ENCODE results near the gene COL2A1. TPM values are rescaled to one million over a fixed set of nuclear protein-coding genes. Genes with fewer than 3 reads are reported as not detected.

Gene COL2A1
- total and polyA plus RNA-seq, 2 donors (not counting 3 experiments of a cell fraction or from before 2014, with no cell fraction given) = not detected

- ChIA-PET POLR2A (no interaction called here), CTCF (interaction anchor here (0.8 to 5.3 kb wide), 6 partner anchors 9 to 667 kb away, joined by 3 to 35 read pairs (median 4); partner anchors contain the start of gene TMEM106C)
- Histone ChIP-seq H3K9ac (replicated peaks; ENCODE audit: extremely low read depth, insufficient read depth, low read length) (no peak overlapping the region), H3K79me2 (ENCODE audit: control insufficient read depth, insufficient read depth, low read length) (no peaks in the 10 kb centered on the region), H3K27me3 (ENCODE audit: control insufficient read depth in 2 of 2, insufficient read depth in 2 of 2, low read length in 2 of 2) (peaks cover 2 to 13% of the 10 kb centered on the region in 2 experiments), H4K20me1 (replicated peaks; ENCODE audit: control insufficient read depth, extremely low read depth, insufficient read depth, low read length) (no peaks in the 10 kb centered on the region), H3K4me2 (ENCODE audit: insufficient read depth, low read length) (no peak overlapping the region), H3K27ac (ENCODE audit: insufficient read depth, low read depth, low read length) (no peak overlapping the region), H3K4me1 (ENCODE audit: control insufficient read depth, extremely low read depth, insufficient read depth, low read length) (no peaks in the 10 kb centered on the region), H3K36me3 (ENCODE audit: control insufficient read depth in 2 of 2, extremely low read depth in 1 of 2, insufficient read depth in 2 of 2, low read length in 2 of 2) (no peaks in the 10 kb centered on the region), H3K9me1 (replicated peaks; ENCODE audit: control insufficient read depth, extremely low read depth, insufficient read depth, low read length) (no peaks in the 10 kb centered on the region), H2AFZ (ENCODE audit: low read depth, low read length) (no peak overlapping the region), H3K4me3 (replicated peaks in 1 of 3; ENCODE audit: insufficient read depth in 1 of 3, low read depth in 1 of 3, low read length in 3 of 3) (no peak overlapping the region), H3K9me3 (replicated peaks; ENCODE audit: control insufficient read depth, insufficient read depth, low read length) (no peaks in the 10 kb centered on the region)
- dilution Hi-C loops (cut with MboI; ENCODE audit: extremely low pct_ligation_motif_present, low sequenced_read_pairs) (no loop called here), intact Hi-C loops (cut with micrococcal nuclease) (no loop called here)
- no peak for DNase-seq (ENCODE audit: low read depth, low spot score)
- no TSS peak for BruUV-seq (replicated peaks)
- TF ChIP-seq CTCF (IDR thresholded peaks at IDR 0.05; ENCODE audit: extremely low read depth in 1 of 2, insufficient read depth in 1 of 2, low read depth in 1 of 2, low read length in 2 of 2) = no peak
- TF ChIP-seq EZH2 (IDR thresholded peaks at IDR 0.05; ENCODE audit: borderline replicate concordance, low read depth, low read length, severe bottlenecking) = no peak
- no peak for TF ChIP-seq POLR2A (IDR thresholded peaks at IDR 0.05; ENCODE audit: low read depth, low read length)
- no peak for TF ChIP-seq GATA2 (IDR thresholded peaks at IDR 0.05; ENCODE audit: insufficient read depth, insufficient read length, low read depth, low read length)
- no peak for TF ChIP-seq MYC (IDR thresholded peaks at IDR 0.05; ENCODE audit: low read depth, low read length)
- TF ChIP-seq JUN (IDR thresholded peaks at IDR 0.05; ENCODE audit: borderline replicate concordance, insufficient read depth, insufficient read length, low read depth) = no peak
- no peak for TF ChIP-seq MAX (IDR thresholded peaks at IDR 0.05; ENCODE audit: insufficient read depth, insufficient read length)
- TF ChIP-seq POLR2AphosphoS5 (IDR thresholded peaks at IDR 0.05; ENCODE audit: insufficient read depth, low read depth, low read length) = no peak
- no peak for TF ChIP-seq FOS (IDR thresholded peaks at IDR 0.05; ENCODE audit: borderline replicate concordance, insufficient read depth, low read length)
- peak; percentile 38 for FAIRE-seq
Observed at GRCh38 chr12:47950856-47951468, 53.3 kb downstream of the COL2A1 start.

Data from endothelial cell of umbilical vein (primary cell).